Measurements from ENCODE around the gene OGDHL.

The OGDHL gene

DNA sequence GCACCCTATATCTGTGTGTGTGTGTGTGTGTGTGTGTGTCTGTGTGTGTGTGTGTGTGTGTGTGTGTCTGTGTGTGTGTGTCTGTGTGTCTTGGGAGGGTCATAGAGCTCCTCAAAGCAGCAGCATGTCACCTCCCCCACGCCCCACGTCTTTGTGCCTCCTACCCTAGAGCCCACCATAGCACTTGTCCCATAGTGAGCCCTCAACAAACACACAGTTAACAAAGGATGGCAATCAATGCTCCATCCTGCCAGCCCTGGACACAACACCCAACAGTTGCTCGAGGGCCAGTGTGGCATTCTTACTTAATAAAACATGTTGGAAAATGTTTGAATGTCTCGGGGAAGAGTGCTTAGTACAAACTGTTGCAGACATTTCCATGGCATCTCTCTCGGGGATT is 52.2 kb downstream of the OGDHL start:
- FAIRE-seq, result no peak
- no peak for TF ChIP-seq POLR2A (IDR thresholded peaks at IDR 0.05; ENCODE audit: low read depth, low read length)
- DNase-seq (ENCODE audit: insufficient read length, low spot score), result no peak

- TF ChIP-seq POLR2A (IDR thresholded peaks at IDR 0.05; ENCODE audit: low read depth, low read length), result no peak
- no peak for DNase-seq (ENCODE audit: insufficient read length, low spot score)
- no peak for FAIRE-seq
These were observed 54.5 kb downstream of the OGDHL start for GRCh38 chr10:49707585-49707984.

- DNase-seq (ENCODE audit: insufficient read length, low spot score) (no peak), FAIRE-seq (no peak)
- no peak for TF ChIP-seq POLR2A (IDR thresholded peaks at IDR 0.05; ENCODE audit: low read depth, low read length)
These were observed 61.1 kb downstream of the OGDHL start for GRCh38 chr10:49700997-49701396.

- no peak for FAIRE-seq
- no peak for DNase-seq (ENCODE audit: insufficient read length, low spot score)
- TF ChIP-seq POLR2A (IDR thresholded peaks at IDR 0.05; ENCODE audit: low read depth, low read length), result no peak
These were observed 61.9 kb downstream of the OGDHL start for GRCh38 chr10:49700211-49700610.

DNA sequence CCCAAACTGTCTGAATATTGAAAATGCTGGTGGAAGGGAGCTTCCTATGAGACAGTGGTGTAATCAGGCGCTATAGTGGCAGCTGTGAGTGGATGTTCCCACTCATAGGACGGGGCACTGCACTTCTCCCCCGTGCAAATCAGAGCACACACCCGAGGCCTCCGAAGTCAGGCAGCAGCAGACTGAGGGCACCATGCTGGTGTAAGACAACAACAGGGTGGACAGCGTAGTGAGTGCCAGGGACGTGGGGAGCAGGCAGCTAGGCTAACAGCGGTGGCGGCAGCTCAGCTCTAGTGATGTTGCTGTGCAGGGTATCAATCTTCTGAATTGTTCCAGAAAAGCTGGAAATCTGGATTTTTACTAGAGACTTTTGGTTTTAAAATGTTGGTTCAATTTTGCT is 63.4 kb downstream of the OGDHL start:
- DNase-seq (ENCODE audit: insufficient read length, low spot score), result no peak
- no peak for TF ChIP-seq POLR2A (IDR thresholded peaks at IDR 0.05; ENCODE audit: low read depth, low read length)
- no peak for FAIRE-seq

DNA sequence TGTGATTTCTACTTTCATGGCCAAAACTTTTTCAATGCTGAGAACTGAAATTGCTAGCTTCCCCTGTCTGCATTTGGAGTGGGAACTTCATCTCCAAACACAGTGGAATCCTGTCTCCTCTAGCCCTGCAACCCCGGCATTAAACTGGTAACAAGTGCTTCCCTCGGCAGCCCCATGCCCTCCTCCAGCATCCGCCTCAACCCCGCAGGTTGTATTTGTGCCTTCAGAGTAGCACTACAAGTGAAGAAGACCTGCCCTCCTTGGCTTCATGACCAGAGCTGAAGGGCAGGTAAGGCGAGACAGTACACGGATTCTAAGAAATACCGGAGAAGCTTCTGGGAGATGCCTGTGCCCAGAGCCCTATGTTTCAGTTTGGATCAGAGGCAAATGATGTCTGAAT is 65.8 kb downstream of the OGDHL start:
- DNase-seq (ENCODE audit: insufficient read length, low spot score) (no peak), FAIRE-seq (no peak)
- TF ChIP-seq POLR2A (IDR thresholded peaks at IDR 0.05; ENCODE audit: low read depth, low read length), result no peak

DNA sequence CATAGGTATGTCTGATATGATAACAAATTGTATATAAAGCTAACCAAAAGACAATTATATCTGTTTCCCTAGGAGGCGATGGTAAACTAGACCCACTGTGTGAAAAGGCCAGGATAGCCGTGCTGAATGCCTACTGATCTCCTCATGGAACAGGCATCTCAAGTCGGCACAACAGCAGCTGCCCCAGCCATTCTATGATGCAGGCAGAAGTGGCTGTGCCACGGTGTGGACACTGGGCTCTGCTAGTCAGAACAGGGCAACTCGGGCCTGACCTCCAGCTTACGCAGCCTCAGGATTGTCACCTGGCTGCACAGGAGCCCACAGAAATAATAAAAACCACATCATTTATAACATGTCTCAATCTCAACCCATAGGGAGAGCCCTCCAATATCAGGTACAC is 67.7 kb downstream of the OGDHL start:
- FAIRE-seq, result no peak
- no peak for DNase-seq (ENCODE audit: insufficient read length, low spot score)

GRCh38 chr10:49691588-49691987 is 70.5 kb downstream of the OGDHL start:
- TF ChIP-seq POLR2A (IDR thresholded peaks at IDR 0.05; ENCODE audit: low read depth, low read length), result no peak
- DNase-seq (ENCODE audit: insufficient read length, low spot score) (no peak), FAIRE-seq (no peak)

More for the DNA sequence above, 67.7 kb downstream of the OGDHL start:
- no peak for TF ChIP-seq POLR2A (IDR thresholded peaks at IDR 0.05; ENCODE audit: low read depth, low read length)

DNA sequence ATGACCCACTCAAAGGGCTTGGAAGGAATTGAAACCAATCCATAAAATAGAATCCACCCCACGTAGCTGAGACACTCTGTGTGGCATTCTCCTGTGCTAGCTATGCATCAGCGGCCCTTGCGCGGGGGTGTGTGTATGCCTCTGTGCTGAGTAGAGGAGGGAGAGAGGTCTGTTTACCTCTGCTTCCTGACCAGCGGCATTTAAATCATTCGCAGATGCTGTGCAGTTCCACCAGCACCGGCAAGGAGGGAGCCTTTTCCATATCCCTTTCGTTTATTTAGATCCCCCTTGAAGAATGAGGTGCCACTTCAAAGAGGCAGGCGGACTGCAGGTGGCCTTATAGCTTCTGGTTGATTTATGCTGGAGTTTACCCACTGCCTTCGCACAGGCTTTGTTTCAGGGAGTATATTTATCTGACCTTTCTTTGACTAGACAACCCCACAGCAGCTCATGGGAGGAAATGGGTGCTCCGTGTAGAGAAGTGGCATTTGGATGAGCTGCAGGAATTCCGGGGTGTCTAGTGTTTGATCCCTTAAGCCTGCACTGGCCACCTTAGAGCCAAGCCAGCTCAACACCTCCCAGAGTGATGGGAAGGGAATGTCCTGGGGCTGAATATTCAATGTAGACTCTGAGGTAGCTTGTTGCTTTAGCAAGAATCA is 71.3 kb downstream of the OGDHL start:
- DNase-seq (ENCODE audit: insufficient read length, low spot score) (no peak), FAIRE-seq (no peak)
- no peak for TF ChIP-seq POLR2A (IDR thresholded peaks at IDR 0.05; ENCODE audit: low read depth, low read length)

DNA sequence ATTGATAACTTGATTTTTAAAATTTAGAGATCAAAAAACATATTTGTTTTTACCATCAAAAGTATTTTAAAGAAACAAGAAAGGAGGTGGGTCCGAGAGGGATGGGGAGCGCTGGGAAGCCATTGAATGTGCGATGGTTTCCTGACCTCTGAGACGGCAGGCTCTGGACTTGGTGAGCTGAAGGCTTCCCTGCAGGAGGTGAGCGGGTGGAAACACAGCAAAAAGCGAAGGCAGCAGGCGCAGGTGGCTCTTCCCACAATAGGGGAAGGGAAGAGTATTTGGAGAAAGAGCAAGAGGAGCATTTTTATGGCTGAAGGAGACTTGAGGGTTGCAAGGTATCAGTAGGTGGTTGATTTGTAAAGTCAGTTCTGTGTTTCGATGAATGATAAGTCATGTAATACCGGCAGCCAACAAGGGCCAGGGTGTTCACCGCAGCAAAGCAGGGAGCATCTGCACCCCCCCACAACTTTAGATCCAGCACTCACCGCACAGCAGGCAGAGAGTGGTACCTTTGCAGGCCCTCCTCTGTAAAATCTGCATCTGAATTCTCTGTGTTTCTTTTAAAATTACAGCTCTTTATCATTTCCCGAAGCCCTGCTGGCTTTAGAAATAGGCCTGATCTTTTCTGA is 72.1 kb downstream of the OGDHL start:
- no peak for DNase-seq (ENCODE audit: insufficient read length, low spot score)
- no peak for FAIRE-seq
- TF ChIP-seq POLR2A (IDR thresholded peaks at IDR 0.05; ENCODE audit: low read depth, low read length), result no peak

- no peak for FAIRE-seq
- no peak for DNase-seq (ENCODE audit: insufficient read length, low spot score)
- TF ChIP-seq POLR2A (IDR thresholded peaks at IDR 0.05; ENCODE audit: low read depth, low read length), result no peak
These were observed 73.2 kb downstream of the OGDHL start for GRCh38 chr10:49688920-49689319.

DNA sequence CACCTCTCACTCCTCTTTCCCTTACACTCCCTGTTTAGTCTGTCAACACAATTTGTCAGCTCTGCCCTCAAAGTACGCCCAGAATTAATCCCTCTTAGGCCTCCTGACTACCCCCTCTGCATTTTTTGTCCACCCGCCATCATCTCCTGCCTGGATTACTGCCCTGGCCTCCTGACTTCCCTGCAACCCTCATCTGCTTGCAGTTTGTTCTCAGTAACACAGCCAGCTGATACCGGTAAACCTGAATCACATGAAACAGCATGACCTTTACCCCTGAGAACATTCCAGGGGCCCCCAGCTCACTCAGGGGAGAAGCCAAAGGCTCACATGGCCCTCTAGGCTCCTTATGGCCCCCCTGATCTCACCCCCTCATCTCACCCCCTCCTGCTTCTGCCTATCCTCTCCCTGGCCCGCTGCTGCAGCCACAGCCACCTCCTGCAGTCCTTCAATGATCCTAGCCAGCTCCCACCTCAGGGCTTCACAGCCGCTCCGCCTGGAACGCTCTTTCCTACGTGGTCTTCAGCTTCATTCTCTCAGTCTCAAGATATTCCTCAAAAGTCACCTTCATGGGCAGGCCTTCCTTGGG is 73.8 kb downstream of the OGDHL start:
- no peak for TF ChIP-seq POLR2A (IDR thresholded peaks at IDR 0.05; ENCODE audit: low read depth, low read length)
- DNase-seq (ENCODE audit: insufficient read length, low spot score), result no peak
- FAIRE-seq, result no peak

GRCh38 chr10:49686651-49687050 is 75.5 kb downstream of the OGDHL start:
- FAIRE-seq (no peak), DNase-seq (ENCODE audit: insufficient read length, low spot score) (no peak)
- TF ChIP-seq POLR2A (IDR thresholded peaks at IDR 0.05; ENCODE audit: low read depth, low read length), result no peak

Data from H54 (cell line).